HG03439 (cell line): Measurements from ENCODE around the gene OR10H2.
"Not testable (repeated sequence)": the region's sequence is repeated elsewhere in the genome, so short reads cannot be mapped to it uniquely, and the experiment has no call there.

Experiments
- ATAC-seq: cut with Tn5 transposase; IDR thresholded peaks from one replicate; pipeline ENCODE4 v1.9.1; 2021; ENCODE audit warnings: mild to moderate bottlenecking, moderate library complexity; ENCODE audit not compliant: unreplicated experiment

OR10H2 gene

GRCh38 chr19:15759962-15760565 lies 32.2 kb downstream of the OR10H2 start:
- ATAC-seq, result no peak

GRCh38 chr19:15769586-15769985 lies 41.8 kb downstream of the OR10H2 start:
- no peak for ATAC-seq

- ATAC-seq, result not testable (repeated sequence)
Observed at GRCh38 chr19:15774159-15774558, 46.3 kb downstream of the OR10H2 start.

- ATAC-seq, result no peak
Observed at GRCh38 chr19:15775249-15775648, 47.4 kb downstream of the OR10H2 start.

GRCh38 chr19:15776264-15776663 lies 48.4 kb downstream of the OR10H2 start:
- ATAC-seq, result no peak

- ATAC-seq, result no peak
Observed at GRCh38 chr19:15776991-15777970, 49.5 kb downstream of the OR10H2 start.
